Measurements from ENCODE around the gene LGALS16.

DNA sequence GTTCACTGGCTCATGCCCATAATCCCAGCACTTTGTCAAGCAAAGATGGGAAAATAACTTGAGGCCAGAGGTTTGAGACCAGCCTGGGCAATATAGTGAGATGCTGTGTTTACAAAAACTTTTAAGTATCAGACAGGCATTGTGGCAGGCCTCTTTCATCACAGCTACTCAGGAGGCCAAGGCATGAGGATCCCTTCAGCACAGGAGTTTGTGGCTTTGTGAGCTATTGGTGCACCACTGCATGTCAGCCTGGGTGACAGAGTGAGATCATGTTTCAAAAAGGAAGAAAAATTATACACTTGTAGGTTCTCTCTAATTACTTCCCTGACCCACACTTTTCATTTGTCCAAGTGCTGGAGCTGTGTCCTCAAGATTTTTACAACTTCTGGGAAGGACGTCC lies 37.1 kb downstream of the LGALS16 start:
- TF ChIP-seq, protein P1, sequence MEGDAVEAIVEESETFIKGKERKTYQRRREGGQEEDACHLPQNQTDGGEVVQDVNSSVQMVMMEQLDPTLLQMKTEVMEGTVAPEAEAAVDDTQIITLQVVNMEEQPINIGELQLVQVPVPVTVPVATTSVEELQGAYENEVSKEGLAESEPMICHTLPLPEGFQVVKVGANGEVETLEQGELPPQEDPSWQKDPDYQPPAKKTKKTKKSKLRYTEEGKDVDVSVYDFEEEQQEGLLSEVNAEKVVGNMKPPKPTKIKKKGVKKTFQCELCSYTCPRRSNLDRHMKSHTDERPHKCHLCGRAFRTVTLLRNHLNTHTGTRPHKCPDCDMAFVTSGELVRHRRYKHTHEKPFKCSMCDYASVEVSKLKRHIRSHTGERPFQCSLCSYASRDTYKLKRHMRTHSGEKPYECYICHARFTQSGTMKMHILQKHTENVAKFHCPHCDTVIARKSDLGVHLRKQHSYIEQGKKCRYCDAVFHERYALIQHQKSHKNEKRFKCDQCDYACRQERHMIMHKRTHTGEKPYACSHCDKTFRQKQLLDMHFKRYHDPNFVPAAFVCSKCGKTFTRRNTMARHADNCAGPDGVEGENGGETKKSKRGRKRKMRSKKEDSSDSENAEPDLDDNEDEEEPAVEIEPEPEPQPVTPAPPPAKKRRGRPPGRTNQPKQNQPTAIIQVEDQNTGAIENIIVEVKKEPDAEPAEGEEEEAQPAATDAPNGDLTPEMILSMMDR (IDR thresholded peaks at IDR 0.05; ENCODE audit: low read depth, low read length, poor library complexity, severe bottlenecking): no peak
- no peak for TF ChIP-seq EZH2phosphoT487 (IDR thresholded peaks at IDR 0.05; ENCODE audit: borderline replicate concordance, low read length)

Data from DOHH2 (cell line).